ENCODE data around the gene SYMPK.

Gene SYMPK

DNA sequence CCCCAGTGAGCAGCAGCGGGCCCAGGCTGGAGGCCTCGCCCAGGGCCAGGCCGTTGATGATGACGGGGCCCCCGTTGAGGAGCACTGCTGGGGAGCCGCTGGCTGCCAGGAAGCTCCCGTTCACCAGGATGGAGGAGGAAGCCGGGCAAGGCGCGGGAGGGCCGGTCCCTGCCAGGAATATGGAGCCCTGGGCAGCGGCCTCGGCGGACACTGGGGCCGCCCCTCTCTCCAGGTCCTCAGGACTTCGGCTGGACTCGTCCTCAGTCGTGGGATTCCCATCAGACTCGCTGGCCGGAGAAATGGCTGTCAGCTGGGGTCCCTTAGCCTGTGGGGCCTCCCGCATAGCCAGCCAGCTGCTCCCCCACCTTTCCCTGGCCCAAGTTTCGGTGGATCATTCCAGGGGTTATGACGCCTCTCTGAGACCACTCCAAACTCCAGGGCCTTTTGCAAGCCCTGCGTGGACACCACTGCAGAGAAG, 96.0 kb downstream of the SYMPK start:
- DNase-seq (ENCODE audit: low spot score), result no peak

DNA sequence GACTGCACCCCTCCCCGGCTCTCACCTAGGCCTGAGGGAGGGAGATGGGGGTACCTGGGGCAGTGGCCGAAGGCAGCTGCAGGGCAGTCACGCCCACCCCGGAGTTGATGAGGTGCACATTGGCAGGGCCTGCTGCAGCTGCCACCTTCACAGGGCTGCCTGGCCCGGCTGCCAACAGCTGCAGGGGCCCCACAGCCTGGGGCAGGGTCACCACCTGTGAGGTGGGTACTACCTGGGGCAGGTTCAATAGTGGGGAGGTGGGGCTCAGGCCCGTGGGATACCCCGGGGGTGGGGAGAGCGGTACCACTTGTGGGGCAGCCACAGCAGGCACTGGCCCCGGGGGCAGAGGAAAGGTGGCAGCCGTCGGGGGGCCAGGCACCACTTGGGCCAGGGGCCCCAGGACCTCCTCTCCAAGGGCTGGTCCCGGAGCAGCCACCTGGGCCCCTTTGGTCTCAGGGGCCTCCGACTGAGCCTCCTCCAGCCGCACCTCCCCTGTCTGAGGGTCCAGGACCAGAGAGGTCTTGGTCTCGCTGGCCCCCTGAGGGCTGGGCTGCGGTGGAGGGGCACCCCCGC, 96.6 kb downstream of the SYMPK start:
- DNase-seq (ENCODE audit: low spot score), result no peak

DNA sequence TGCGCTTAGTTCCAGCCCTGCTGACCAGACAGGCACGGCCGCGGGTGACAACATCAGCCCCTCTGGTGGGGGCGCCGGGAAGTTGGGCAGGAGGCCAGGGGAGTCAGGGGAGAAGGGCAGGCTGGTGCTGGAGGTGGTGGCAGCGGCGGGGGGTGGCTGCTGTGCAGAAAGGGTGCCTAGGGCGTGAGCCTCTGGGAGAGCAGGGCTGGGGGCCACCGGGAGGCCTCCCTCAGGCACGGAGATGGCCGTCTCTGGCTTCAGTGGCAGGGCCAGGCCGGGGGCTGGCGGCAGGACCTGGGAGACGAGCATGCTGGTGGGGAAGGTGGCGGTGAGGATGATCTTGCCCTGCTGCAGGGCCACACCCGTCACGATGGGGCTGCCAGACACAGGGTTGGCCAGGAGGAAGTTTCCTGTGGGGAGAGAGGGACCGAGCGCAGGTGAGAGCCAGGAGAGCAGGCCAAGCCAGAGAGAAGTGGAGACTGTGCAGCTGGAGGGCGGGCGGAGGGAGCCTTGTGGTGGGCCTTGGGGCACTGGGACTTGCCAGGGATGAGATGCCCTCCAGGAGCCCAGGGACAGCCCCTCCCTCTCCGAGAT, 97.1 kb downstream of the SYMPK start:
- no peak for DNase-seq (ENCODE audit: low spot score)

Data from CD4-positive, alpha-beta T cell treated with Interleukin-15 for 4 hours (primary cell).